GM18867 (cell line): ENCODE results near the gene TMEM63C.

Experiments used
- ATAC-seq: cut with Tn5 transposase; IDR thresholded peaks from one replicate; pipeline ENCODE4 v1.9.1; 2021; ENCODE audit warnings: mild to moderate bottlenecking, moderate library complexity; ENCODE audit not compliant: unreplicated experiment

Gene TMEM63C

DNA sequence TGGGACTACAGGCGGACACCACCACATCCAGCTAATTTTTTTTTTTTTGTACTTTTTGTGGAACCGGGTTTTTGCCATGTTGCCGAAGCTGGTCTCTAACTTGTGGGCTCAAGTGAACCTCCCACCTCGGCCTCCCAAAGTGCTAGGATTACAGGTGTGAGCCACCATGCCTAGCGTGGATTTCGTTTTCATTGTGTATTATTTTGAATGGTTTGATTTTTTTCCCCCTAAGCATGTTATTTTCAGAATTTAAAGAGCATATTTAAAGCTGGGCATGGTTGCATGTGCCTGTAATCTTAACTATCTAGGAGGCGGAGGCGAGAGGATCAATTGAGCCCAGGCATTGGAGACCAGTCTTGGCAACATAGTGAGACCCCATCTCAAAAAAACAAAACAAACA, 13.1 kb downstream of the TMEM63C start:
- ATAC-seq = no peak

DNA sequence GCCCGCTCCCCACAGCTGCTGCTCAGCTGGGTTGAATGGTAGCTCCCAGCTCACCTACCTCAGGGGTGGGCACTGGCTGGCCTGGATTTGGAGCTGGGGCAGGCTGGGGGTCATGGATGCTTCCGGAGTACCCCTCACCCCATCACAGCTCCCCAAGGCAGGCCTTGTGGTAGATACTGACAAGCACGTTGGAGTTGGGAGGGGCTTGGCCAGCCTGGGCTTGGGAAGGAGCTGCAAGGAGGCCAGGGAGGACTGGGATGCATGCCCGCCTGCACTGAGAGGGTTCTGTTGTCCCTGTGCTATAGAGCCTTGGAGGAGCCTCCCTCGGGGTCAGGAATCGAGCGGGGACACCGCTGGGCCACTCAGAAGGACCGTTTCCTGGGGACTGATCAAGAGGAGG, 14.2 kb downstream of the TMEM63C start:
- no peak for ATAC-seq

DNA sequence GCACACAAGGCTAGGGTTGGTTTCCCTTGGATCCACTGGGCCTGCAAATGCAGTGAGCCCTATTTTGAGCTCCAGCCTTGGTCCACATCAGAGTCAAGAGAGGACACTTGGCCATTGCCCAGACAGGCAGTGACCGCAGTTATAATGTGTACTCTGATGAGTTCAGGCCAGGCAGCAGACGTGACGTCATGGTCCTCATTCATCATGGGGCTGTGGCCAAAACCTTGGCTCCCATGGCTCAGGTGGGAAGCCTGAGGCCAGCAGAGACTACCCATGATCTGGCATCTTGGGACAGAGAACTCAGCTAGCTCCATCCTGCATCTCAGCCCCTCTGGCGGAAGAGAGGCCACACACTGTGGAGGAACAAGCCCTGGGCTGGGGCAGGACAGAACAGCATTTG, 16.4 kb downstream of the TMEM63C start:
- no peak for ATAC-seq

DNA sequence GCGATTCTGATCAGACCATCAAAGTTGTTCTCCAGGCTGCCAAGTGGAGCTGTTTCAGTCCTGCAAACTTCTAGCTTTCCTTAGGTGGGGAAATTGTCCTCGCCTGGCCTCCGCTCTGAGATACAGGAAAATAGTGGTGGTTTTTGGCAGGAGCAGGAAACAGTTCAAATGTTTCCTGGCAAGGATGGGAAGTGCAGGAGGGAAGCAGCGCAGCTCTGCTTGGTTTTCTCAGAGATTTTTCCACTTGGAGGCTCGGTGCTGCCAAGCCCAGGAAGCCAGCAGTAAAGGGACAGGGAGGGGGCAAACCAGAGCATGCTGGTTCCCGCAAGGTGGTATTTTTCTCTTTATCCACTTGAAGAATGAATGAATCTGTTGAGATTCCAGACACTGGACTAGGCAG, 17.0 kb downstream of the TMEM63C start:
- ATAC-seq = no peak

DNA sequence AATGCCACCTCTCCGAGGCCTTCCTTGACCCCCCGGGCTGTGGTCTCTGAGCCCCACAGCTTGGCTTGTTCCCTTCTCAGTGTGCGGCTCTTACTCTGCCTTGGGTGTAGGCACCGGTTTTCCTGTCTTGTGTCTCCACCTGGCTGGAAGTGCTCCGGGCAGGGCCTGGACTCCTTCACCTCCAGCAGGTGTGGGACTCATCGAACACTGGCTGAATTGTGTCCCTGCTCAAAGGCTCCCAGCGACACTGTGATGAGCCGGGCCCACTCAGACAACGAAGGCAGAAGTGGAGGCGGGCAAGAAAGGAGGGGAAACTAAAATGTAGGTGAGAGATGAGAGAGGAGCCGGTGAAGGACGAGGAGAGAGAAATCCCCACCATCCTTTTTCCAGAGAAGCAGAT, 18.0 kb downstream of the TMEM63C start:
- ATAC-seq = no peak

DNA sequence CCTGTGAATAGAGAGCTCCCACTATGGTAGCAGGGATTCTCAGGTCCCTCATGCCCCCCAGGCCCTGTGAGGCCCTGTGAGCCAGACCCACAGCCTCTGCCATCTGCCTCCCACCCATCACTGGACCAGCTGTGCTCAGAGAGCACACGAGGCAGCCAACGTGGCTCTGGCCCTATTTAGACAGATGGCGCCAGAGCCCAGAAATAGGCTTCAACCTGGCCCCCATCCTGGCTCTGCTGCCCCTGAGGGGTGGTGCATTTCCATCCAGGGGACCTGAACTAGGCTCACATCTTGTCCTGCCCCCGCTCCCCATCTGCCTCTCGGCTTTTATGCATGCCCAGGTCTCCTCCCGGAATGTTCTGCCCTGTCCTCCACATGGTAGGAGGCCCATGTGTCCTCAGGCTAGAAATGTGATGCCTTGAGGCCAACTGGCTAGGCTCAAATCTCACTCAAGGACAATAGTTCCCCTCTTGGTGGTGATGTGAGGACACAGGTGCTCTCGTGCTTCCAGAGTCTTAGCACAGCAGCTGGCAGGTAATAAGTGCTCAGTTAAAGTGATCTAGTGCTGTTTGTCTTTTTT, 18.9 kb downstream of the TMEM63C start:
- no peak for ATAC-seq

DNA sequence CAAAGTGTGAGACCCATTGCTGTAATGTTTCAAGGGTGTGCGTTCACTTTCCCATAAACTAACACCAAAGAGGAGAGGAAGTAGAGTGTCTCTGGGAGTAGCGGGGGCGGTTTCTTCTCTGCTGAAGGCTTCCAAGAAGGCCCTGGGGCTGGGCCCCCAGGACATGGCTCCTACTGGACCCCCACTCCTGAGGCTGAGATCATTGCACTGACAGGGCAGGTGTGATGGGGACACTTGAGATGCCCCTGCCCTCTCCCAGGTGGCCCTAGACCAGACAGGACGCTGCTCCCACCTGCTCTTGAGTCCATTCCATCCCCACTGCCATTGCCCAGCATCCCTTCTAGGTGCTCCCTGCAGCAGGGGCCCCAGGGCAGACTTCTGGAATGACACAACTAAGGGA, 20.1 kb downstream of the TMEM63C start:
- ATAC-seq = no peak

DNA sequence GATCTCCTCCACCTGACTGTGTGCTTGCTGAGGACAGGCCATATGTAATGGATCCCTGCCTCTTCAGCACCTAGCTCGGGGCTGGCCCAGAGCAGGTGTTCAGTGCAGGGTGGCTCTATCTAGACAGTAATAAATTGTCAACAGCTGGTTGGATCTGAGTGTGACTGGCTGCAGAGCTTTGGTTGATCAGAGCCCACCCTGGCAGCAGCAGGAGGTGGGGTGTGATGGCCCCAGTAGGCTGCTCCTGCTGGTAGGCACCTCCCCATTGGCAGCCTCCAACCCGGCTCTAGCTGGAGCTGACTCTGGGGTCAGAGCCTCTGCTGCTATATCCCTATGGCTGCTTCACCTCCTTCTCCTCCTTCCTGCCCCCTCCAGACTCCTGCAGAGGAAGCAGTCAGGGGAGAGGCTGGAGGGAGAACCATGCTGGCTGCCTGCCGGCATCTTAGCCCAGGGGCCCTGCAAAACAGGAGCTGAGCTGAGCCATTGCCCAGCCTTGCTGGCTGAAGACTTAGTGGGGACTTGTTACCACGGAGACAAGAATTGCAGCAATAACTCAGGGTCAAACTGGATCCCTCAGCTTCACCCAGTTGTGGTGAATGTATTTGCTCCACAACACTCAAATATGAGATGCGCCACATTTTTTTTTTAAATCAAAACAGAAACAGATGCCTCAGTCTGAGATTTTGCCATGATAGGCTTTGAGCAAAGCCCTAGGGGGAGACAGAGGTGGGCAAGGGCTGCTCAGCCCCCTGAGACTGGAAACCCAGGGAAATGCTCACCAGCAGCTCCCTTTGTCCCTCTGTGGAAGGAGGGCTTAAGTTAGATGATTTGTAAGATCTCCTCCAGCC, 22.2 kb downstream of the TMEM63C start:
- ATAC-seq = no peak

DNA sequence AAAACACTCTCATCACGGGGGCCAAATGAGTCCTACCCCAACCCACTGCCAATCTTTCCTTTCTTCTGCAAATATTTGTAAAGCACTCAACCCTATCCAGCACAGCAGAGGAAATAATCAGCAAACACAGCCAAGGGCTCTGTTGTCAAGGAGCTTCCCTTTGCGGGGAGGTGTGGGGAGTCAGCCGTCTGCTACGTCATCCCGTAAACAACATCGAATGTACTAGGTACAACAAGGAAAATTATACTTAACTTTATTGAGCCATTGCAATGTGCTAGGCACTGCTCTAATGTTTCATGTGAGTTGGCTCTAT, 22.8 kb downstream of the TMEM63C start:
- no peak for ATAC-seq

DNA sequence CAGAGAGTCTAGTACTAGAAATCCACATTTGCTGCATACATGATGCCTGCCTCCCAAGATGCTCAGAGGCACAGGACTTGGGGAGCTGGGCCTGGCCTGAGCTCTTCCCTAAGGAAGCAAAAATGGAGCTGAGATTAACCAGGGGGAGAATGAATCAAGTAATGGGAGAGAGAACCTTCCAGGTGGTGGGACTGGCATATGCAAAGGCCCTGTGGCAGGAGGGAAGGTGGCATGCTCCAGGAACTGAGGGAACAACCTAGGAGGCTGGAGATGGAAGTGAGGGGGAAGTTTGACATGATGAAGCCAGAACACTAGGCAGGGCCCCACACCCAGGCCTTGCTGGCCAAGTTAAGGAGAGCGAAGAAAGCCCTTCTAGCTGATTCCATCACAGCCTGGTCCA, 23.3 kb downstream of the TMEM63C start:
- no peak for ATAC-seq

DNA sequence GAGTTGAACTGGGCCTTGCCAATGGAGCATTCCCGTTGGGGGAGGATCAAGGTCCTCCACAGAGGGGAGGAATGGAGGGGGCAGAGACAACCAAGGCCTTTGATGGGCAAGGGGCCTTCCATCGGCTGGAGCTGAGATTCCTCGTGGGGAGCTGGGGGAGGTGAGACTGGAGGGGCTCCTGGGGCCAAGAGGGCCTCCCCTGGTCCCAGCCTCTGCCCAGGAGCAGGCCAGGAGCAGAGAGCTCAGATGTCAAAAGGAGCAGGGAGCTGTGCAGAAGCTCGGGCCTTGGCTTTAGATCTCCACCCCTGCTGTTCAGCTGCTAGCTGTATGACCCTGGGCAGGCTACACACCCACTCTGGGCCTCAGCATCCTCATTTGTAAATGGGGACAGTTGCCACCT, 24.0 kb downstream of the TMEM63C start:
- ATAC-seq = no peak

DNA sequence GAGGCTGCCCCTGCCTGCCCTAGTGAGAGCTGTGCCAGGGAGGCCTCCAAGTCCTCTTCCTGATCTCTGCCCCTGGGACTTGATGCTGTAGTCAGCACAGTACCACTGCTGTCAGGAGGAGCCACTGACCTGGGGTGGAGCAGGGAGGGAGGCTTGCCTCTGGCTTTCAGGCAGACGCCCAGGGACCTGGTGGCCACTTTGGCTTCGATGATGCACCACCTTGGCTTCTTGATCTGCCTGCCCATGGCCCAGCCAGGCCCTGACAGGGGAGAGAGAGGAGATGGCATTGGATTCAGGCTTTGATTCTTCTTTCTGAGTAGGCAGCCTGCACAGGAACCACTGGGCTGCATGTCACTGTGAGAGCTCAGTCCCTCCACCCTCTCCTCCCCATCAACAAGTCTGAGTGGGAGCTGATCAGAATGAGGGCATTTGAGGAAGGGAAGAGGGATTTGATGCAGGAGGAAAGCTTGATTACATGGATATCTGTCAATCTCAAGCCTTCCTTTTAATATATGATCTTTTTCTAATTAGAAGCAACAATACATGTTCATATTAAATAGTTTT, 24.7 kb downstream of the TMEM63C start:
- no peak for ATAC-seq

DNA sequence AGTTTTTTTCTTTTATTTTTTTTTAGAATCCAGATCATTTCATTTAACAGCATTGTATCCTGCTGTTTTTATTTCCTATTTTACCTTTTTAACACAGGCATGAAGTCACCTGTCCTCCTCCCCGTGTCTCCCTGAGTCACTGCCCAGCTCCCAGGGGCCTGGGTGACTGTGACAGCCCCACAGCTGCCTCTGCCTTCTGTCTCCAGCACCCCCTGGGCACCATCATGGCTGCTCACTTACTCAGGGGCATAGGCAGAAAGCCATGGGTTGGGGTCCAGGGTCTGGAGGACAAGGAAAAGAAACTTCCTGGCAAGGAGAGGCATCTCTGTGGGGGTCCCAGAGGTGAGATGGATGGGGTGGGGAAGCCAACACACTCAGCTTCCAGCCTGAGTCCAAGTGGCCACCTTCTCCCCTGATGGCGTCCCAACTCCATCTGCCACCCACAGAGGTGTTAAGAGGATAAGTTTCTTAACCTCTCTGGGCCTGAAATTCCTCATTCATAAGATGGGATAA, 25.3 kb downstream of the TMEM63C start:
- no peak for ATAC-seq

DNA sequence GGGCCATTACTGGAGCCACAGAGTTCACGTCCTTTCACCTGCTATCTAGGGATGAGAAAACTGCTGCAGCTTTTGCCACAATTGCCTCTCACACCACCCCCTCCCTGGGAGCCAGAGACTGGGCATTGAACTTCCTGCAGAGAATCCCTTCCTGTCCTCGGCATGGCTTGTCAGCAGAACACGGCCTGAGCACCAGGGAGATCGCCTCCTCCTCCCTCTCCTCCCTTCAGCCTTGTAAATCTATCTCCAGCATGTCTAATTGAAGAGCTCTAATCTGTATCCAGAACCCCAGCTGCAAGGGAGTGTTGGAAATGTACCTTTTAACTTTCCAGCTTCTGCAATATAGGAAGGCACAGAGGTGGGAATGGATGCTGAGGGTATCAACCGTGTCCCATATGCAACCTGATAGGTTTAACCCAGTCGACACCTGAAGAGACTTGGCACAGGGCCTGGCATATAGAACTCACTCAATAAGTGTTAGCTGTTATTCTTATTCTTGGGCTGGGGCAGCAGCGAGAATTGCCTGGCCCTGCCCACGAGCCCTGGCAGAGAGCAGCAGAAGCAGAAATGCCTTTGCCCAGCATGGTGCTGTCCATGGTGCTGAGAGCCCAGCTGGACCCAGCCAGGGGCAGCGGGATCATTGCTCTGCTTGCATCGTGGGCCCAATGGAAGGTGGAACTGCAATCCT, 26.8 kb downstream of the TMEM63C start:
- no peak for ATAC-seq

DNA sequence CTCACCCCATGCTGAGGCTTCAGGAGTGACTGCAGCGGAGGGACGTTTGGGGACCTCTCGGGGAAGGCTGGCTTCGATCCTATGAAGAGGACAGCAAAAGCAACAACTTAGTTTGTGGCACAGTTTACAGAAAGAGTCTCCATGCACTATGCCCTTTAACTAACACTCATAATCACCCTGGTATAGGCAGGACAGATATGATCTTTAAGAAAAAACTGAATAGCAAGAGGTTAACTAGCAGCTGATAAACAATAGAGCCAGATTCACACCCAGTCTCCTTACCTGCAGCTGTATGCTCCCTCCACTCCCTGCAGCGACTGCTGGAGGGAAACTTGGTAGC, 27.4 kb downstream of the TMEM63C start:
- no peak for ATAC-seq

DNA sequence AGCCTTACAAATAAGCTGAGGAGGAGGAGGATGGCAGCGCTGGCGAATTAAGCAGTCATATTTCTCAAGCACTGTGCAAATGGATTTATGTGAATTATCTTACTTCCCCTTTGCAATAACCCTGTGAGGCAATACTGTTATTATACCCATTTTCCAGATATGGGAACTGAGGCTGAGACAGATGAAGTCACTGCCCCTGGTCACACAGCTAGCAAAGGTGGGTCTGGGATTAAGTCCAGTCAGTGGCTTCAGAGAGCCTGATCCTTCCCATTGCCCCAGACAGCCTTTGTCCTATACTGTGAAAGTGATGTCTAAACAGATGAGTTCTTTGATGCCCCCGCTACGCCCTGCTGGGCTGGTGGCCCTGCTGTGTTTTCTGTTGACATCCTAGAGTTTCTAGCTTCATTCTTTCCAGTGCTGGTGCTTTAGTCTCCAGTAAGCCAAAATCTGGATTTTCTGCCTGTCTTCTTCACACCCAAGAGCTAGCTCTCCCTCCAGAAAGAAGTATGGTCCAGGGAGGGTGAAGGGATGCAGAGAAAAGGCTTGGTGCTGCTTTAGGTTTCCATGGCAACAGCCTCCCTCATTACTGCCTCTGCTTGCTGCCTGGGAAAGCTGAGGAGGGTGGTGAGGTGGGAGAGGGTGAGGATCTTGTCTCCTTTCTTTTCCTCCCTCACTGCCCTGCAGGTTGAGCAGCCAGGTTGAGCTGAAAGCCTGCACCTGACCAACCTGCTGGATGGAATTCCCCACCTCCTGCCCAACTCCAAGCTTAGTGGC, 30.7 kb downstream of the TMEM63C start:
- no peak for ATAC-seq

DNA sequence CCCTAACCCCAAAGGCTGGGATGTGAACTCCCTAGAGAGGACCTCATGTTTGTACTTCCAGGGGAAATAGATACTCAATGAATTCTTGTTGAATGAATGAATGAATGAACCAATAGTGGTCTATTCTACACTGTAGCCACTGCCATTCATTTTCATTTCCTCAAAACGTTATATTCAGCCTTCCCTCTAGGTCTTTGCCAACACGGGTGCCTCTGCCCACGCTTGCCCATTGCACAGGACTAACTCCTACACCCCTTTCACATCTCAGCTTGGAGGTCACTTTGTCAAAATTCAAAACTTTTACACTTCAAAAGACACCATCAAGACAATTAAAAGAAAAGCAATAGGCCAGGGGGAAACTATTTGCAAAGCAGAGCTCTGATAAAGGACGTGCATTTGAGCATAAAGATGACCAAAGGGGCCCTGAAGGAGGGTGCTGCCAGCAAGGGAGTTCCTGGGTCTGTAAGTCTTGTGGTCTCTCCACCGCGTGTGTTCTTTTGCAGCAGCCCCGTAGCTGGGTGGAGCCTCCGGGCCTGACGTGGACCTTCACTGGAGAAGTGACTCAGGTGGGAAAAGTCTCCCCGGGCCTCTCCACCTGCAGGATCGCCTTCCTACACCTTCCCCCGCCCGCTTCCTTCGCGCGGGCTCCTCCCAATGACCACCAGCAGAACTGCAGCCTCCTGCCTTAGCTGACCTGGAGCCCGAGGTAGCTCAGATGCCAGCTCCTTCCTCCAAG, 31.5 kb downstream of the TMEM63C start:
- no peak for ATAC-seq

DNA sequence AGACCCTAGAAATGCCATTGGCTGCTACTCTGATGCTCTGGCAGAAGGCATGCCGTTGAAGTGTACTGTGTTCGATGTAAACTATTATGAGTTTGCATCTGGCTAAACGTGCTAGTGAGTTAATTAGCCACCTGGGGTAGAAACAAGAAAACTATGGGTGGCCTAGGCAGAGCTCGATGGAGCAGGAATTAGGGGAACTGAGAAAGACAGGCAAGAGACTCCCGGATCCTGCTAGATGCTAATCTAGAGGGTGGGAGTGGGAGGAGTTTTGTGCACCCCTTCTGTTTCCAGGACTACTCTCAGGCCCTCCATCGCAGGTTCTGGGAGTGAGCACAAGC, 32.0 kb downstream of the TMEM63C start:
- no peak for ATAC-seq

DNA sequence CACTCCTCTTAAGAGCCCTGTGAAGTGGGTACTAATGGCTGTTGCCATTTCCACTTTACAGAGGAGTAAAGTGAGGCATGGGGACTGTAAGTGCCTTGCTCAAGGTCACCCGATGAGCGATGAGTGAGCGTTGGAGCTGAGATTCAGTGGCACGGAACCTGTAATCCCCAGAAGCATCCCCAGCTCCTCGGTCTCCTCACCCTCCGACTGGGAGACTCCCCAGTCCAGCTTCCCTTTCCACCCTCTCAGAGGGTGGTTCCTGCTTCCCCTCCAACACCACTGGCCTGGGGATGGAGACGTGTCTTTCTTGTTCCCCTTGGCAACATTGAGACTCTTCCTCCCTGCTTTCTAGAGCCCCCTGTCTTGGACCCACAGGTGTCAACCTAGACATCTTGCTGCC, 32.6 kb downstream of the TMEM63C start:
- ATAC-seq = no peak

DNA sequence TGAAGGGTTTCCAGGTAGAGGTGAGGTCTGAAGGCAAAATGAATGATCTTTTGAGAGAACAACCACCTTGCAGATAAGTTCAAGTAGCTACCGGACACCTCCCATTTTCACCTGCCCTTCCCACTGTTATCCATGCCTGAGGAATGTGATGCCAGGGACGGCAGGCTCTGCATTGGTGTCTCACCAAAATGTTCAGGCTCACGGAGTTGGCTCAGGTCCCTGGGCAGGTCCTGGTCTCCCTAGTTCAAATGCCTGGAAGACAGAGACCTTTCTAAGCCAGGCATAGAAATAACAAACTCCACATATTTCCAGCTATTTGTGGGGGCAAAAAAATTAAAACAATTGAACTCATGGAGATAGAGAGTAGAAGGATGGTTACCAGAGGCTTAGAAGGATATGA, 36.0 kb downstream of the TMEM63C start:
- no peak for ATAC-seq

DNA sequence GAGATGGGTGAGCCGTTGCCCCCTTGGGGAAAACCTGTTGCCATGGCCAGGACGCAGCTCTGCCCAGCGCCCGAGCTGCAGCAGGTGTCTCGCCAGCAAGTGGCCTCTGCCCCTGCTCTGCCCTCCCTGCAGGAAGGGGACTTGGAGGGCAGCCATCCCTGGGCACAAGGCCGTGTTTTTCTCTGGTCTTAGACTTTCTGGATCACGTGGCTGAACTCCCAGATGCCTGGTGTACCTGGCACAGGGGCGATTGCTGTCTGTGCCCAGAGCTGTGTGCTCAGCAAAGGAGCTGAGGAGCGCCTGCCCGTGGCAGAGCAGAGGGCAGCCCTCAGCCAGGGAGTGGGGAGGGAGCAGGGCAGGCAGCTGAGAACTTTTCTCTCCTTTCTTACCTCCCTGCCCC, 38.0 kb downstream of the TMEM63C start:
- ATAC-seq = no peak
